Fibroblast of the aortic adventitia (primary cell): Measurements from ENCODE around the gene PPP2R1A. TPM values are rescaled to one million over a fixed set of nuclear protein-coding genes. Genes with fewer than 3 reads are reported as not detected.
A peak's percentile ranks its signal among the peaks of the same experiment; 100 is the strongest.

Experiments
- DNase-seq: peaks from one replicate; pipeline ENCODE4 v3.0.0-alpha.2; 2010; ENCODE audit warnings: low read depth
- H3K4me3 ChIP-seq: 2 replicates; pipeline ENCODE4 v1.5.1; 2011; ENCODE audit warnings: low read depth, mild to moderate bottlenecking, control low read depth, low read length, moderate library complexity
- total RNA-seq: library from RNA; depleted of rRNA; stranded (reverse); fragments of >200 nt; gene quantifications from 2 replicates; pipeline ENCODE4 v1.2.3, GENCODE V29; 2012; ENCODE audit warnings: low replicate concordance
- TF ChIP-seq, protein P1 (sequence below): IDR thresholded peaks from 2 replicates; pipeline ENCODE4 v1.5.1; 2011; ENCODE audit warnings: mild to moderate bottlenecking, low read length, control low read depth, inconsistent platforms; ENCODE audit not compliant: insufficient read depth

The PPP2R1A gene
- total RNA-seq, 1 donor = 176 TPM

DNA sequence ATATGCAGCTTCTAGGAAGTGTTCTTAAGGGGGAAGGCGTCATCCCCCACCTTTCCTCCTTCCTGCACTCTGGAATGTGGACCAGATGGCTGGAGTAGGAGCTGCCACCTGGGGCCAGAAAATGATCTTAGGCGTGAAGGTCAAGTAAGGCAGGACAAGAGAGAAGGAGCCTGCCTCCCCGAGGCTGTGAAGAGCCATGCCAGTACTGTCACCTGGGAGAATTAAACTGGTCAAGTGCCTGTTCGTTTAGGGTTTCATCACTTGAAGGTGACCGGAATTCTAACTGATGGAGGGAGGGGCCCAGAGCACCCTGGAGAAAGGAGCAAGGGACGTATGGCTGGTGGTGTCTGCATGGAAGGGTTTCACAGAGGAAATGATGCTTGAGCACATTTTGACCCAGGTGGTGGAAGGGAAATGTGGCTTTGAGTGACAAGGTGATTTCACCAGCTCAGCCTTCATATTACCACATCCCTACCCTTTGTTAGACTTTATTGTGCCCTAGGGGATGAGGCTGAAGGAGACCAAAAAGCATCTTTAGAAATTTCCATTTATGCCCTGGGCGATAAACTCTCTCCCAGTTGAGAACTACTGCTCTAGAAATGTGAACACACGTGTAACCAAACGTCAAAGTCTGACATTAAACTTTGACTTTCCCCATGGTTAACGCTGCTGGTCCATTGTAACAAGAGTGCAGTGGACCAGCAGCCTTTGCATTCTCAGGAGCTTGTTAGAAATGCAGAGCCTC lies 37.5 kb downstream of the PPP2R1A start:
- no peak overlapping the region for H3K4me3 ChIP-seq
- TF ChIP-seq, protein P1, sequence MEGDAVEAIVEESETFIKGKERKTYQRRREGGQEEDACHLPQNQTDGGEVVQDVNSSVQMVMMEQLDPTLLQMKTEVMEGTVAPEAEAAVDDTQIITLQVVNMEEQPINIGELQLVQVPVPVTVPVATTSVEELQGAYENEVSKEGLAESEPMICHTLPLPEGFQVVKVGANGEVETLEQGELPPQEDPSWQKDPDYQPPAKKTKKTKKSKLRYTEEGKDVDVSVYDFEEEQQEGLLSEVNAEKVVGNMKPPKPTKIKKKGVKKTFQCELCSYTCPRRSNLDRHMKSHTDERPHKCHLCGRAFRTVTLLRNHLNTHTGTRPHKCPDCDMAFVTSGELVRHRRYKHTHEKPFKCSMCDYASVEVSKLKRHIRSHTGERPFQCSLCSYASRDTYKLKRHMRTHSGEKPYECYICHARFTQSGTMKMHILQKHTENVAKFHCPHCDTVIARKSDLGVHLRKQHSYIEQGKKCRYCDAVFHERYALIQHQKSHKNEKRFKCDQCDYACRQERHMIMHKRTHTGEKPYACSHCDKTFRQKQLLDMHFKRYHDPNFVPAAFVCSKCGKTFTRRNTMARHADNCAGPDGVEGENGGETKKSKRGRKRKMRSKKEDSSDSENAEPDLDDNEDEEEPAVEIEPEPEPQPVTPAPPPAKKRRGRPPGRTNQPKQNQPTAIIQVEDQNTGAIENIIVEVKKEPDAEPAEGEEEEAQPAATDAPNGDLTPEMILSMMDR = no peak

DNA sequence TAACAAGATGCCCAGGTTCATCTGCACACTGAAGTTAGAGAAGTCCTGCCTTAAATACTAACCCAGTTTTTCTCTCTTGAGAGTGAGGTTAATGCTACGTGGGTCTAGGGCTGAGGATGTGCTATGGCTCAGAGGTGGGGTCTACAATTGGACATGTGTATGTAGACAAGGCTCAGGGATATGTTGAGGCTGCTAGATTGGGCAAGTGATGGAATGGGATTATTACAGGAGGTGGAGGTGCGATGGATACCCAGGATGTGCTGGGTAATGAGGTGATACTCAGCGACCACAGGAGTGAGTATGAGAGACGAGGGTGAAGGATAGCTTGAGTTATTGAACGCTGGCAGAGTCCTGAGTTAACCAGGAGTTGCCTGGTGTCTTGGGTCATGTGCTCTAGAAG lies 38.1 kb downstream of the PPP2R1A start:
- DNase-seq = no peak
- TF ChIP-seq, protein P1 = no peak
- H3K4me3 ChIP-seq = no peak overlapping the region

More for the DNA sequence above, 37.5 kb downstream of the PPP2R1A start:
- no peak for DNase-seq

DNA sequence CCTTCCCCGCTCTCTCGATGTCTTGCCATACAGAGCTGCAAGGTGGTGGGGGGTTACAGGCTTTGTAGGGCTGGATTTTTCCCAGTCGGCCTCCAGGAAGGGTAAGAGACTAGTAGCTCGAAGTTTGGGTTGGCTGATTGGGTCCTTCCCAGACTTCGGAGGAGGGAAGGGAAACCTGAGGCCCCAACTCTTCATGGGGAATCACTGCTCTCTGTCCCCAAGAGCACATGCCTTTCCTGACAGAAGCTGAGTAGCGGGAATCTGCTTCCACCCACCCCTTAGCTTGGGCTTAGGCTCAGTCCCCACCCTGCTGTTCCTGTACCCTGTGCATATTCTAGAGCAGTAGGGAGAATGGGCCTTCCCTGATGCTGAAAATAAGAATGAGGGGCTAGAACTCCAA lies 39.7 kb downstream of the PPP2R1A start:
- TF ChIP-seq, protein P1 = no peak
- no peak for DNase-seq
- no peak overlapping the region for H3K4me3 ChIP-seq

DNA sequence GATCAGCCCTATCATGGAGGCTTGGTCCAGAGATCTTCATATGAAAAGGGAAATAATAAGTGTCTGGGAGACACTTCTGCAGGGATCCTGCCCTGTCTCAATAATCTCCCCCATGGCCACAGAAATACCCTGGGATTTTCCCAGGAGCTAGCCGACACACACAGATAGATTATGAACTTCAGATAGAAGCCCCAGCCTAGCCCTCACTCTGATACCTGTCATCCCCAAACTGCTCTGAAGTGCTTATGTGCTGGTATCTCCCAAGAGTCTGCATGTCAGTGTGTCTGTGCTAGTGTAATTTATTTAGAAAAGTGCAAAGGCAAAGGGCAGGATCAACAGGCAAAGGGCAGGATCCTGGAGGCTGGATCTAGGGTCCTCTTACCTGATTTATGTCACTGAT lies 40.8 kb downstream of the PPP2R1A start:
- TF ChIP-seq, protein P1 = no peak
- DNase-seq = no peak

DNA sequence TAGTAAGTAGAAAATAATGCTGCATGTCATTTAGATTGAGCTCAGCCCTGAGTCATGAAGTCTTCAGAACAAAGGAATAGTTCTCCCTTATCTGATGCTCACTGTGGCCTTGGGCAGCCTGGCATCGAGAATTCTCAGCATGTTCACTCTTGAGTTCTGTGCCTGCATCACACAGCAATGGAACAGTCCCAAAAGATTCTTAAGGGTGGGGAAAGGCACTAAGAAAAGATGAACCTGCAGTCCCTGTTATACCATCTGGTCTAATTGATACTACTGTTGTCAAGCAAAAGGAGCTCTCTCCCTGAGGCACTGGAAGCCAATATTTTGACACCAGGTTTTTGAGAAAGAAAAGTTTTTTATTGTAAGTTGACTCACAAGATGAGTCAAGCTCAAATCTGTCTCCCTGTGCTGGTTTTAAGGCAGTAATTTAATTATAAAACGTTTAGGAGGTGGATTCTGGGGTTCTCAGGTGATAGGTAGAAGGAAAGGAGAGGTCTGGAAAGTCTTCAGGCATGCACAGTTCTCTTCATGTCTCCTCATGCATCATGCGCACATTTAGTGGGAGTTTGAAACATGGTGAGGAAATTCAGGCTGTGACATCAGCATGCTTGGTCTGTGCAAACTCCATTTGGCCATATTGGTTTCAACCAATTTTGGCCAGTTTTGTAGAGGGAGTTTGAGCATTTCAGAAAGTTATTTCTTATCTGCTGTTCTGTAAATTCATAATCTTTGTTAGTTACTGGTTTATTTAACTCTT lies 41.5 kb downstream of the PPP2R1A start:
- peak; percentile 20 for DNase-seq
- TF ChIP-seq, protein P1 = no peak

More for the DNA sequence above, 40.8 kb downstream of the PPP2R1A start:
- no peak overlapping the region for H3K4me3 ChIP-seq

DNA sequence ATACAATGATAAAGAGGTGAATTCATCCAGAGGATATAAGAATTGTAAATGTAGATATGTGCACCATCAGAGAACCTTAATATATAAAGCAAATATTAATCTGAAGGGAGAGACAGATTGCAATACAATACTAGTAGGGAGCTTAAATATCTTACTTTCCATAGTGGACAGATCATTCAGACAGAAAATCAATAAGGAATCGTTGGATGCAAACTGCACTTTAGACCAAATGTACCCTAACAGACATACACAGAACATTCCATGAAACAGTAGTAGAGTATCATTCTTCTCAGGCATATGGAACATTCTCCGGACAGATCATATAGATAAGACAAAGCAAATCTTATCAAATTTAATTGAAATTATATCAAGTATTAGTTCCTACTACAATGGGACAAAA lies 44.6 kb downstream of the PPP2R1A start:
- DNase-seq = no peak
- no peak overlapping the region for H3K4me3 ChIP-seq
- TF ChIP-seq, protein P1 = no peak

More for the DNA sequence above, 41.5 kb downstream of the PPP2R1A start:
- no peak overlapping the region for H3K4me3 ChIP-seq
